ENCODE data around the gene ITSN1. TPM values are rescaled to one million over a fixed set of nuclear protein-coding genes. Genes with fewer than 3 reads are reported as not detected.
"Not testable (repeated sequence)": the region's sequence is repeated elsewhere in the genome, so short reads cannot be mapped to it uniquely, and the experiment has no call there.

The ITSN1 gene
- polyA plus RNA-seq, 1 donor from 2014 or later = 35.1 TPM

- Histone ChIP-seq H3K27me3 (ENCODE audit: insufficient read depth, low read depth, low read length) (no peaks in the 10 kb centered on the region), H3K9ac (ENCODE audit: low read length) (no peak overlapping the region), H3K36me3 (ENCODE audit: insufficient read depth, low read length) (no peaks in the 10 kb centered on the region), H3K9me2 (ENCODE audit: insufficient read depth, low read length) (no peaks in the 10 kb centered on the region), H3K9me3 (ENCODE audit: low read length) (no peaks in the 10 kb centered on the region), H3K27ac (ENCODE audit: low read length) (no peak overlapping the region), H3F3A (ENCODE audit: insufficient read depth, low read length, poor library complexity, severe bottlenecking) (no peaks in the 10 kb centered on the region), H4K20me1 (ENCODE audit: insufficient read depth) (no peaks in the 10 kb centered on the region), H3K4me3 (ENCODE audit: low read length) (no peak overlapping the region), H2AFZ (ENCODE audit: low read depth, low read length) (no peak overlapping the region), H3K4me2 (ENCODE audit: low read length) (no peak overlapping the region), H3K79me2 (replicated peaks; ENCODE audit: insufficient read depth, low read length) (no peaks in the 10 kb centered on the region)
- TF ChIP-seq SMC3 (conservative IDR thresholded peaks at IDR 0.05; ENCODE audit: poor library complexity) (no peak), EP300 (conservative IDR thresholded peaks at IDR 0.05; ENCODE audit: poor library complexity, severe bottlenecking) (no peak), CTCF (IDR thresholded peaks at IDR 0.05; ENCODE audit: poor library complexity, severe bottlenecking) (no peak), RAD21 (conservative IDR thresholded peaks at IDR 0.05) (no peak), MXI1 (conservative IDR thresholded peaks at IDR 0.05; ENCODE audit: poor library complexity, severe bottlenecking) (no peak), POLR2AphosphoS5 (IDR thresholded peaks at IDR 0.05) (no peak)
Observed at GRCh38 chr21:33924766-33925100, 282.4 kb downstream of the ITSN1 start.

GRCh38 chr21:33926248-33926647, 283.9 kb downstream of the ITSN1 start:
- H3K9ac ChIP-seq (ENCODE audit: low read length); H3K9me2 ChIP-seq (ENCODE audit: insufficient read depth, low read length); H3F3A ChIP-seq (ENCODE audit: insufficient read depth, low read length, poor library complexity, severe bottlenecking); H3K36me3 ChIP-seq (ENCODE audit: insufficient read depth, low read length); H3K79me2 ChIP-seq (replicated peaks; ENCODE audit: insufficient read depth, low read length); H3K27ac ChIP-seq (ENCODE audit: low read length); H3K27me3 ChIP-seq (ENCODE audit: insufficient read depth, low read depth, low read length); H3K9me3 ChIP-seq (ENCODE audit: low read length); H3K4me3 ChIP-seq (ENCODE audit: low read length); H2AFZ ChIP-seq (ENCODE audit: low read depth, low read length); H3K4me2 ChIP-seq (ENCODE audit: low read length); H4K20me1 ChIP-seq (ENCODE audit: insufficient read depth): not testable (repeated sequence)

- H3K36me3 ChIP-seq (ENCODE audit: insufficient read depth, low read length); H4K20me1 ChIP-seq (ENCODE audit: insufficient read depth); H2AFZ ChIP-seq (ENCODE audit: low read depth, low read length); H3F3A ChIP-seq (ENCODE audit: insufficient read depth, low read length, poor library complexity, severe bottlenecking); H3K79me2 ChIP-seq (replicated peaks; ENCODE audit: insufficient read depth, low read length); H3K9ac ChIP-seq (ENCODE audit: low read length); H3K4me2 ChIP-seq (ENCODE audit: low read length); H3K27me3 ChIP-seq (ENCODE audit: insufficient read depth, low read depth, low read length); H3K4me3 ChIP-seq (ENCODE audit: low read length); H3K9me2 ChIP-seq (ENCODE audit: insufficient read depth, low read length); H3K27ac ChIP-seq (ENCODE audit: low read length); H3K9me3 ChIP-seq (ENCODE audit: low read length): not testable (repeated sequence)
Observed at GRCh38 chr21:33931052-33931798, 288.9 kb downstream of the ITSN1 start.

GRCh38 chr21:33931799-33932390, 289.6 kb downstream of the ITSN1 start:
- H3K4me3 ChIP-seq (ENCODE audit: low read length) = no peak overlapping the region
- H3K27ac ChIP-seq (ENCODE audit: low read length) = no peak overlapping the region
- H2AFZ ChIP-seq (ENCODE audit: low read depth, low read length) = no peak overlapping the region

More at GRCh38 chr21:33931799-33932390, 289.6 kb downstream of the ITSN1 start:
- H3K36me3 ChIP-seq (ENCODE audit: insufficient read depth, low read length) = no peaks in the 10 kb centered on the region
- TF ChIP-seq EP300 (conservative IDR thresholded peaks at IDR 0.05; ENCODE audit: poor library complexity, severe bottlenecking) (no peak), REST (IDR thresholded peaks at IDR 0.05; ENCODE audit: borderline replicate concordance) (no peak), POLR2AphosphoS5 (IDR thresholded peaks at IDR 0.05) (no peak), TAF1 (IDR thresholded peaks at IDR 0.05; ENCODE audit: low read depth) (no peak)
- no peaks in the 10 kb centered on the region for H3K9me3 ChIP-seq (ENCODE audit: low read length)
- H3K9ac ChIP-seq (ENCODE audit: low read length) = no peak overlapping the region
- no peaks in the 10 kb centered on the region for H4K20me1 ChIP-seq (ENCODE audit: insufficient read depth)
- H3K4me2 ChIP-seq (ENCODE audit: low read length) = no peak overlapping the region
- H3K79me2 ChIP-seq (replicated peaks; ENCODE audit: insufficient read depth, low read length) = no peaks in the 10 kb centered on the region
- no peaks in the 10 kb centered on the region for H3K9me2 ChIP-seq (ENCODE audit: insufficient read depth, low read length)
- H3F3A ChIP-seq (ENCODE audit: insufficient read depth, low read length, poor library complexity, severe bottlenecking) = no peaks in the 10 kb centered on the region
- H3K27me3 ChIP-seq (ENCODE audit: insufficient read depth, low read depth, low read length) = no peaks in the 10 kb centered on the region
